IMR-90 (cell line): ENCODE data around the gene PEX14. TPM values are rescaled to one million over a fixed set of nuclear protein-coding genes. Genes with fewer than 3 reads are reported as not detected.

Experiments
- ATAC-seq: fragments of 200-7000 bp; cut with Tn5 transposase; 2 replicates; pipeline ENCODE4 v1.9.1; 2020; ENCODE audit warnings: low read depth, mild to moderate bottlenecking, moderate library complexity
- BruUV-seq: library from RNA; stranded (reverse); fragments of 400-500 nt; replicated peaks from 2 replicates; lab custom pipeline; 2021; lab: Mats Ljungman, UMichigan
- CTCF ChIA-PET: fragments of 300-600 bp; formaldehyde crosslinking; extraction: SDS; loops from one replicate; lab custom pipeline; 2021; ENCODE audit warnings: antibody characterized with exemption; lab: Yijun Ruan, JAX
- POLR2A ChIA-PET: fragments of 300-600 bp; sonication (Branson Sonifier 250); formaldehyde crosslinking; loops from one replicate; lab custom pipeline; 2022; ENCODE audit warnings: antibody characterized with exemption; ENCODE audit not compliant: unreplicated experiment; lab: Charles Lee
- DNase-seq: peaks from one replicate; pipeline ENCODE4 v3.0.0; 2013
- H2AFZ ChIP-seq: replicated peaks from 2 replicates; pipeline ENCODE3; 2013; ENCODE audit warnings: low read length, mild to moderate bottlenecking; ENCODE audit not compliant: poor library complexity
- H2AK5ac ChIP-seq: 2 replicates; pipeline ENCODE4 v1.6.1; 2013; ENCODE audit warnings: low read depth, low read length, inconsistent platforms
- H2AK9ac ChIP-seq: replicated peaks from 2 replicates; pipeline ENCODE3; 2013; ENCODE audit warnings: mild to moderate bottlenecking, low read depth, low read length, moderate library complexity; ENCODE audit not compliant: poor library complexity
- H2BK120ac ChIP-seq: 2 replicates; pipeline ENCODE4 v1.6.1; 2013; ENCODE audit warnings: low read depth, low read length, inconsistent platforms
- H2BK15ac ChIP-seq: 3 replicates; pipeline ENCODE4 v1.6.1; 2013; ENCODE audit warnings: low read depth, low read length, inconsistent platforms
- H2BK20ac ChIP-seq: 2 replicates; pipeline ENCODE4 v1.6.1; 2013; ENCODE audit warnings: low read depth, mild to moderate bottlenecking, inconsistent platforms, low read length, moderate library complexity
- H2BK5ac ChIP-seq: 2 replicates; pipeline ENCODE4 v1.6.1; 2013; ENCODE audit warnings: mild to moderate bottlenecking, low read depth, low read length, inconsistent platforms; ENCODE audit not compliant: poor library complexity, severe bottlenecking
- H3K14ac ChIP-seq: replicated peaks from 2 replicates; pipeline ENCODE4 v1.6.1; 2013; ENCODE audit warnings: low read depth, low read length, inconsistent platforms
- H3K18ac ChIP-seq: 2 replicates; pipeline ENCODE4 v1.6.1; 2013; ENCODE audit warnings: low read depth, low read length, control low read depth
- H3K23ac ChIP-seq: 2 replicates; pipeline ENCODE4 v1.6.1; 2013; ENCODE audit warnings: low read depth, low read length, inconsistent platforms
- H3K27ac ChIP-seq: 2 replicates; pipeline ENCODE4 v1.5.1; 2013; ENCODE audit warnings: mild to moderate bottlenecking, control low read depth, low read length; ENCODE audit not compliant: insufficient read depth
- H3K27me3 ChIP-seq: 2 replicates; pipeline ENCODE4 v1.6.1; 2013; ENCODE audit warnings: low read length; ENCODE audit not compliant: control insufficient read depth, insufficient read depth
- H3K36me3 ChIP-seq: 2 replicates; pipeline ENCODE4 v1.6.1; 2013; ENCODE audit warnings: low read length, mixed read lengths; ENCODE audit not compliant: control insufficient read depth, insufficient read depth
- H3K4ac ChIP-seq: 2 replicates; pipeline ENCODE4 v1.6.1; 2013; ENCODE audit warnings: low read depth, low read length, inconsistent platforms
- H3K4me1 ChIP-seq: 2 replicates; pipeline ENCODE4 v1.6.1; 2013; ENCODE audit warnings: low read length, mixed read lengths; ENCODE audit not compliant: control insufficient read depth, insufficient read depth
- H3K4me2 ChIP-seq: 2 replicates; pipeline ENCODE4 v1.6.1; 2013; ENCODE audit warnings: low read depth, mild to moderate bottlenecking, control low read depth, low read length, moderate library complexity
- H3K4me3 ChIP-seq: 2 replicates; pipeline ENCODE4 v1.5.1; 2013; ENCODE audit warnings: low read depth, mild to moderate bottlenecking, control low read depth, low read length, moderate library complexity; ENCODE audit not compliant: insufficient read depth
- H3K56ac ChIP-seq: 2 replicates; pipeline ENCODE4 v1.6.1; 2013; ENCODE audit warnings: low read length, inconsistent platforms; ENCODE audit not compliant: insufficient read depth; ENCODE audit errors: extremely low read depth
- H3K79me1 ChIP-seq, 2 experiments: 2 replicates each; pipeline ENCODE4 v1.6.1; 2013; ENCODE audit warnings: low read length in 2 of 2, inconsistent platforms in 1 of 2, low read depth in 1 of 2
- H3K9ac ChIP-seq: 2 replicates; pipeline ENCODE4 v1.6.1; 2013; ENCODE audit warnings: low read depth, low read length, control low read depth
- H3K9me1 ChIP-seq: 2 replicates; pipeline ENCODE4 v1.6.1; 2013; ENCODE audit warnings: low read length, inconsistent platforms; ENCODE audit not compliant: insufficient read depth
- H3K9me3 ChIP-seq: 2 replicates; pipeline ENCODE4 v1.6.1; 2013; ENCODE audit warnings: low read length; ENCODE audit not compliant: control insufficient read depth, insufficient read depth
- H4K20me1 ChIP-seq: 2 replicates; pipeline ENCODE4 v1.6.1; 2013; ENCODE audit warnings: low read length, inconsistent platforms; ENCODE audit not compliant: insufficient read depth
- H4K5ac ChIP-seq: 2 replicates; pipeline ENCODE4 v1.6.1; 2013; ENCODE audit warnings: mild to moderate bottlenecking, low read depth, low read length, control low read depth
- H4K8ac ChIP-seq, 2 experiments: 2 replicates each; pipeline ENCODE4 v1.6.1; 2013; ENCODE audit warnings: low read depth in 2 of 2, low read length in 2 of 2, control low read depth in 1 of 2, inconsistent platforms in 1 of 2
- H4K91ac ChIP-seq: 2 replicates; pipeline ENCODE4 v1.6.1; 2013; ENCODE audit warnings: low read depth, low read length, inconsistent platforms; ENCODE audit not compliant: insufficient read depth
- BHLHE40 ChIP-seq: fragments of 150-350 bp; IDR thresholded peaks from 2 replicates; pipeline ENCODE4 v1.6.1; 2016; ENCODE audit warnings: mild to moderate bottlenecking, low read depth, low read length
- CHD1 ChIP-seq: IDR thresholded peaks from 2 replicates; pipeline ENCODE4 v1.6.1; 2012; ENCODE audit warnings: low read depth, low read length, improper control_type of control experiment
- FOS ChIP-seq: fragments of 150-350 bp; IDR thresholded peaks from 2 replicates; pipeline ENCODE4 v1.6.1; 2016; ENCODE audit warnings: low read depth, low read length
- MAFK ChIP-seq: IDR thresholded peaks from 2 replicates; pipeline ENCODE4 v1.6.1; 2012; ENCODE audit warnings: low read depth, low read length, improper control_type of control experiment
- MAZ ChIP-seq: IDR thresholded peaks from 2 replicates; pipeline ENCODE4 v1.6.1; 2012; ENCODE audit warnings: low read depth, mild to moderate bottlenecking, low read length, improper control_type of control experiment, moderate library complexity, borderline replicate concordance
- MXI1 ChIP-seq: IDR thresholded peaks from 2 replicates; pipeline ENCODE4 v1.6.1; 2012; ENCODE audit warnings: low read depth, mild to moderate bottlenecking, low read length, moderate library complexity, borderline replicate concordance
- NFE2L2 ChIP-seq: fragments of 150-350 bp; IDR thresholded peaks from 2 replicates; pipeline ENCODE4 v1.6.1; 2016; ENCODE audit warnings: low read depth, mild to moderate bottlenecking, low read length
- POLR2A ChIP-seq: IDR thresholded peaks from 2 replicates; pipeline ENCODE4 v1.6.1; 2012; ENCODE audit warnings: mild to moderate bottlenecking, low read depth, low read length
- RCOR1 ChIP-seq: IDR thresholded peaks from 2 replicates; pipeline ENCODE4 v1.6.1; 2012; ENCODE audit warnings: mild to moderate bottlenecking, low read length, improper control_type of control experiment; ENCODE audit not compliant: insufficient replicate concordance
- RFX5 ChIP-seq: IDR thresholded peaks from 2 replicates; pipeline ENCODE4 v1.8.0; 2012; ENCODE audit warnings: low read depth, mild to moderate bottlenecking, low read length, moderate library complexity
- SMC3 ChIP-seq: fragments of 150-350 bp; IDR thresholded peaks from 2 replicates; pipeline ENCODE4 v1.6.1; 2016; ENCODE audit warnings: low read depth, mild to moderate bottlenecking, antibody characterized with exemption, low read length, moderate library complexity
- WGBS, 2 experiments: methylation state at CpG; one replicate each; pipeline versions ENCODE4 v1.1.5 to v1.1.7; 2013; ENCODE audit warnings: missing lambda C conversion rate in 2 of 2; ENCODE audit not compliant: insufficient read length in 1 of 2; ENCODE audit errors: extremely low coverage in 2 of 2; 5-methylcytosine and 5-hydroxymethylcytosine counted together
- dilution Hi-C: fragments of 300-500 bp; cut with HindIII; formaldehyde crosslinking; loops from one replicate; pipeline ENCODE4 v1.14.3; 2018; ENCODE audit warnings: low sequenced_read_pairs; ENCODE audit not compliant: unreplicated experiment
- in situ Hi-C: fragments of 300-500 bp; cut with MboI; formaldehyde crosslinking; loops from 3 replicates; pipeline ENCODE4 v1.14.3; 2019; ENCODE audit warnings: low sequenced_read_pairs, inconsistent platforms, mixed read lengths
- intact Hi-C: fragments of 100-400 bp; cut with micrococcal nuclease; formaldehyde crosslinking; loops from 2 replicates; pipeline ENCODE4 v1.10.0; 2022
- polyA plus RNA-seq, 3 experiments: library from polyadenylated mRNA; depleted of rRNA; stranded (reverse); fragments of >200 nt; gene quantifications; 2 replicates each; pipeline ENCODE4 v1.2.3, GENCODE V29; 2012; ENCODE audit warnings: low replicate concordance in 1 of 3
- total RNA-seq: library from RNA; depleted of rRNA; stranded (reverse); fragments of >200 nt; gene quantifications from 2 replicates; pipeline ENCODE4 v1.2.3, GENCODE V29; 2012
- TF ChIP-seq, protein P1 (sequence below): fragments of 150-350 bp; IDR thresholded peaks from 2 replicates; pipeline ENCODE4 v1.6.1; 2016; ENCODE audit warnings: low read depth, mild to moderate bottlenecking, low read length, moderate library complexity, borderline replicate concordance
- TF ChIP-seq, protein P2 (sequence below): conservative IDR thresholded peaks from 2 replicates; pipeline ENCODE4 v1.5.1; 2012; ENCODE audit warnings: mild to moderate bottlenecking, low read depth, low read length, improper control_type of control experiment
- TF ChIP-seq, protein P3 (sequence below): fragments of 150-350 bp; IDR thresholded peaks from 2 replicates; pipeline ENCODE4 v1.6.1; 2017; ENCODE audit warnings: mild to moderate bottlenecking, antibody characterized with exemption, low read length, low read depth

PEX14 gene
- total and polyA plus RNA-seq, 2 of the 4 experiments (the other 2 are of a cell fraction), result 9.5 to 22.5 TPM

DNA sequence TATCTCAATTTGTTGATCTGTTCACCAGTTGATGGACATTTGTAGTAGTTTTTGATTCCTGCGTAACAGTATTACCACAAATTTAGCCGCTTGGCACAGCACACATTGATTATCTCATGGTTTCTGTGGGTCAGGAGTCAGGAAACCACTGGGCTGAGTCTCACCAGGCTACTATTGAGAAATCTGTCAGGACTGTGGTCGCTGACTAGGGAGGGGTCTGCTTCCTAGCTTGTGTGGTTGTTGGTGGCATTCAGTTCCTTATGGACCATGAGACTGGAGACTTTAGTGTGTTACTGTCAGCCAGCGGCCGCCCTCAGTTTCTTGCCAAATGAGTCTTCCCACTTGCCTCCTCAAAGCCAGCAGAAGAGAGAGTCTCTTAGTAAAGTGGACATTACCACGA is 9.8 kb downstream of the PEX14 start:
- ChIA-PET POLR2A (no interaction called here), CTCF (interaction anchor here (2.1 kb wide), 1 partner anchor 10 kb away, joined by 10 read pairs; no protein-coding TSS in a partner anchor)
- Histone ChIP-seq H3K4me1 (no peaks in the 10 kb centered on the region; the same call in 1 of the 2 replicates), H3K27me3 (no peaks in the 10 kb centered on the region), H3K4me3 (no peak overlapping the region), H3K23ac (no peak overlapping the region), H3K14ac (no peak overlapping the region), H4K91ac (no peak overlapping the region), H2AFZ (no peak overlapping the region), H3K79me1 (peaks cover 11 to 41% of the 10 kb centered on the region in 2 experiments), H4K5ac (no peak overlapping the region), H3K9ac (no peak overlapping the region), H2BK5ac (no peak overlapping the region), H3K18ac (no peak overlapping the region), H2AK9ac (peak overlapping the region; percentile 33), H2BK20ac (no peak overlapping the region), H4K20me1 (peaks cover 18% of the 10 kb centered on the region), H3K56ac (no peak overlapping the region), H2BK15ac (no peak overlapping the region), H3K27ac (no peak overlapping the region), H2AK5ac (no peak overlapping the region), H3K9me3 (no peaks in the 10 kb centered on the region), H3K9me1 (0 out of 2 replicates have a peak, but pooled peaks cover 6% of the 10 kb centered on the region), H3K4me2 (no peak overlapping the region), H2BK120ac (no peak overlapping the region), H4K8ac (no peak overlapping the region), H3K36me3 (peaks cover 2% of the 10 kb centered on the region; the same call in 1 of the 2 replicates), H3K4ac (no peak overlapping the region)
- BruUV-seq, result no TSS peak
- in situ Hi-C loops, result no loop called here
- no peak for DNase-seq
- TF ChIP-seq MAFK (no peak), MAZ (no peak), POLR2A (no peak), RFX5 (no peak), NFE2L2 (no peak), MXI1 (no peak), CHD1 (no peak), RCOR1 (no peak), FOS (no peak), SMC3 (no peak), BHLHE40 (no peak)
- TF ChIP-seq, protein P1, sequence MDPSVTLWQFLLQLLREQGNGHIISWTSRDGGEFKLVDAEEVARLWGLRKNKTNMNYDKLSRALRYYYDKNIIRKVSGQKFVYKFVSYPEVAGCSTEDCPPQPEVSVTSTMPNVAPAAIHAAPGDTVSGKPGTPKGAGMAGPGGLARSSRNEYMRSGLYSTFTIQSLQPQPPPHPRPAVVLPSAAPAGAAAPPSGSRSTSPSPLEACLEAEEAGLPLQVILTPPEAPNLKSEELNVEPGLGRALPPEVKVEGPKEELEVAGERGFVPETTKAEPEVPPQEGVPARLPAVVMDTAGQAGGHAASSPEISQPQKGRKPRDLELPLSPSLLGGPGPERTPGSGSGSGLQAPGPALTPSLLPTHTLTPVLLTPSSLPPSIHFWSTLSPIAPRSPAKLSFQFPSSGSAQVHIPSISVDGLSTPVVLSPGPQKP, result no peak
- TF ChIP-seq, protein P2, sequence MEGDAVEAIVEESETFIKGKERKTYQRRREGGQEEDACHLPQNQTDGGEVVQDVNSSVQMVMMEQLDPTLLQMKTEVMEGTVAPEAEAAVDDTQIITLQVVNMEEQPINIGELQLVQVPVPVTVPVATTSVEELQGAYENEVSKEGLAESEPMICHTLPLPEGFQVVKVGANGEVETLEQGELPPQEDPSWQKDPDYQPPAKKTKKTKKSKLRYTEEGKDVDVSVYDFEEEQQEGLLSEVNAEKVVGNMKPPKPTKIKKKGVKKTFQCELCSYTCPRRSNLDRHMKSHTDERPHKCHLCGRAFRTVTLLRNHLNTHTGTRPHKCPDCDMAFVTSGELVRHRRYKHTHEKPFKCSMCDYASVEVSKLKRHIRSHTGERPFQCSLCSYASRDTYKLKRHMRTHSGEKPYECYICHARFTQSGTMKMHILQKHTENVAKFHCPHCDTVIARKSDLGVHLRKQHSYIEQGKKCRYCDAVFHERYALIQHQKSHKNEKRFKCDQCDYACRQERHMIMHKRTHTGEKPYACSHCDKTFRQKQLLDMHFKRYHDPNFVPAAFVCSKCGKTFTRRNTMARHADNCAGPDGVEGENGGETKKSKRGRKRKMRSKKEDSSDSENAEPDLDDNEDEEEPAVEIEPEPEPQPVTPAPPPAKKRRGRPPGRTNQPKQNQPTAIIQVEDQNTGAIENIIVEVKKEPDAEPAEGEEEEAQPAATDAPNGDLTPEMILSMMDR, result no peak
- TF ChIP-seq, protein P3, sequence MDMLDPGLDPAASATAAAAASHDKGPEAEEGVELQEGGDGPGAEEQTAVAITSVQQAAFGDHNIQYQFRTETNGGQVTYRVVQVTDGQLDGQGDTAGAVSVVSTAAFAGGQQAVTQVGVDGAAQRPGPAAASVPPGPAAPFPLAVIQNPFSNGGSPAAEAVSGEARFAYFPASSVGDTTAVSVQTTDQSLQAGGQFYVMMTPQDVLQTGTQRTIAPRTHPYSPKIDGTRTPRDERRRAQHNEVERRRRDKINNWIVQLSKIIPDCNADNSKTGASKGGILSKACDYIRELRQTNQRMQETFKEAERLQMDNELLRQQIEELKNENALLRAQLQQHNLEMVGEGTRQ, result no peak
- intact Hi-C loops, result no loop called here
- no peak for ATAC-seq
- WGBS, 2 experiments, result no CpG with 5 or more reads among the region's 6 CpGs
- dilution Hi-C loops, result no loop called here
